GM13977 (cell line): ENCODE results near the gene COPA.
A peak's percentile ranks its signal among the peaks of the same experiment; 100 is the strongest.

Experiments
- DNase-seq: peaks from one replicate; pipeline ENCODE4 v3.0.0; 2012; ENCODE audit warnings: low spot score
- in situ Hi-C: fragments of 300-500 bp; cut with MboI; formaldehyde crosslinking; loops from one replicate; pipeline ENCODE4 v1.12.0; 2022; ENCODE audit warnings: low sequenced_read_pairs, low pct_unique_long_range_greater_than_20kb, mixed read lengths, inconsistent platforms; ENCODE audit not compliant: unreplicated experiment
- TF ChIP-seq, protein P1 (sequence below): IDR thresholded peaks from 2 replicates; pipeline ENCODE4 v1.5.1; 2012; ENCODE audit warnings: mild to moderate bottlenecking, control low read depth; ENCODE audit not compliant: insufficient read depth; ENCODE audit errors: extremely low read depth, missing control alignments

Gene COPA

DNA sequence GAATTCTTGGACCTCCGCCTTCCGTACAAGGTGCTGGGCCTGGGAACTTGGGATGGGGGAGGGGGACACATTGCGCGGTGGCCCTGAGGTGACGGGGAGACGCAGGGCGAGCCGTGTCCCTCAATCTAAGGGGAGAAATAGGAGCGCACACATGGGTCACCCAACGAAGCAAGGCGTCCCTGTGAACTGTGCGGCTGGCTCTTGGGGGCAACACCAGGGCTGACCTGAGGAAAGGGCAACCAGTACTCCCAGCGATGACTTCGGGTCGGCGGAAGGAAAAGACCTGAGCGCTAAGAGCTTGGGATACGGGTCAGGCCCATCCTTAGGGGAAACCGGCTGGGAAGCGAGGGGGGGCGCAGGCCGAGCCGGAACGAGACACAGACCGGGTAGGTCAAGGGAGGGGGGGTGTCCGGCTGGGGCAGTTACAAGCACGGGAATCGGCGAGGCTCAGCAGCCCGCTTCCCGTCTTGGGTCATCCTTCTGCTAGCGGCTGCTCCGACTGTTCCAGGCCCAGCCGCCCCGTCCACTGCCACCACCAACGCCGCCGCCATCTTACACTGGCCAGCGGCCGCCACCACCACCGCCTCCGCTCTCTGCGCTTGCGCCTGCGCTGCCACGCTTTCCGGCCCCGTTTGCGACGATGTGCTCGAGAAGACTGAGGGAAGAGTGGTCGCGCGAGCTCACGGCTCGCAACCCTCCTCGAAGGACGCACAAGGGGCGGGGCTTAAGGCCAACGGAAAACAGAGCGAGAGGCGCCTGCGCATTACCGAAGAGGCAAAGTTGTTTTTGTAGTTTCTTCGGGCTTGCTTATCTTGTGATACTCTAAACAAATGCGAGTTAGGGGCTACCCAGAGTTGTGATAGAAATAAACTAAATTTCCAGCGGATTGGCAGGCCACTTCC lies 80.9 kb downstream of the COPA start, which contains the start of gene DCAF8:
TSS of gene DCAF8 (minus strand) at position 657 of the 902 bp plus-strand sequence. CDS start 18,541 bp downstream, outside the sequence.
- in situ Hi-C loops = no loop called here
- TF ChIP-seq, protein P1, sequence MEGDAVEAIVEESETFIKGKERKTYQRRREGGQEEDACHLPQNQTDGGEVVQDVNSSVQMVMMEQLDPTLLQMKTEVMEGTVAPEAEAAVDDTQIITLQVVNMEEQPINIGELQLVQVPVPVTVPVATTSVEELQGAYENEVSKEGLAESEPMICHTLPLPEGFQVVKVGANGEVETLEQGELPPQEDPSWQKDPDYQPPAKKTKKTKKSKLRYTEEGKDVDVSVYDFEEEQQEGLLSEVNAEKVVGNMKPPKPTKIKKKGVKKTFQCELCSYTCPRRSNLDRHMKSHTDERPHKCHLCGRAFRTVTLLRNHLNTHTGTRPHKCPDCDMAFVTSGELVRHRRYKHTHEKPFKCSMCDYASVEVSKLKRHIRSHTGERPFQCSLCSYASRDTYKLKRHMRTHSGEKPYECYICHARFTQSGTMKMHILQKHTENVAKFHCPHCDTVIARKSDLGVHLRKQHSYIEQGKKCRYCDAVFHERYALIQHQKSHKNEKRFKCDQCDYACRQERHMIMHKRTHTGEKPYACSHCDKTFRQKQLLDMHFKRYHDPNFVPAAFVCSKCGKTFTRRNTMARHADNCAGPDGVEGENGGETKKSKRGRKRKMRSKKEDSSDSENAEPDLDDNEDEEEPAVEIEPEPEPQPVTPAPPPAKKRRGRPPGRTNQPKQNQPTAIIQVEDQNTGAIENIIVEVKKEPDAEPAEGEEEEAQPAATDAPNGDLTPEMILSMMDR = no peak
- DNase-seq = peak; percentile 94

DNA sequence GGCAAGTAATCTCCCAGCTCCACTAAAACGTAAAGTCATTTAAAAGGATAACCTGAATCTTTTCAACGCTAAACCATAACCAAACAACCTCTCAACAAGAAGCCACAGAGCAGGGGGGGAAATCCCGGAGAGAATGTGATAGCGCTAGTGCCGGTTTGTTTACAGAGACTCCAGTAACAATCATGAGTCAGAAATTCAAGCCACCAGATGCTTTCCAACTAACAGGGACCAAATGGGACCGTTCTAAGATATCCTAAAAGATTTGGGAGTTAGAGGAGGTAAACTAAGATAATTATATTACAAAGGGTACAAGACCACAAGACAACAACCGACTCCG lies 81.5 kb downstream of the COPA start:
- in situ Hi-C loops = no loop called here
- peak; percentile 73 for DNase-seq
- TF ChIP-seq, protein P1 = no peak

DNA sequence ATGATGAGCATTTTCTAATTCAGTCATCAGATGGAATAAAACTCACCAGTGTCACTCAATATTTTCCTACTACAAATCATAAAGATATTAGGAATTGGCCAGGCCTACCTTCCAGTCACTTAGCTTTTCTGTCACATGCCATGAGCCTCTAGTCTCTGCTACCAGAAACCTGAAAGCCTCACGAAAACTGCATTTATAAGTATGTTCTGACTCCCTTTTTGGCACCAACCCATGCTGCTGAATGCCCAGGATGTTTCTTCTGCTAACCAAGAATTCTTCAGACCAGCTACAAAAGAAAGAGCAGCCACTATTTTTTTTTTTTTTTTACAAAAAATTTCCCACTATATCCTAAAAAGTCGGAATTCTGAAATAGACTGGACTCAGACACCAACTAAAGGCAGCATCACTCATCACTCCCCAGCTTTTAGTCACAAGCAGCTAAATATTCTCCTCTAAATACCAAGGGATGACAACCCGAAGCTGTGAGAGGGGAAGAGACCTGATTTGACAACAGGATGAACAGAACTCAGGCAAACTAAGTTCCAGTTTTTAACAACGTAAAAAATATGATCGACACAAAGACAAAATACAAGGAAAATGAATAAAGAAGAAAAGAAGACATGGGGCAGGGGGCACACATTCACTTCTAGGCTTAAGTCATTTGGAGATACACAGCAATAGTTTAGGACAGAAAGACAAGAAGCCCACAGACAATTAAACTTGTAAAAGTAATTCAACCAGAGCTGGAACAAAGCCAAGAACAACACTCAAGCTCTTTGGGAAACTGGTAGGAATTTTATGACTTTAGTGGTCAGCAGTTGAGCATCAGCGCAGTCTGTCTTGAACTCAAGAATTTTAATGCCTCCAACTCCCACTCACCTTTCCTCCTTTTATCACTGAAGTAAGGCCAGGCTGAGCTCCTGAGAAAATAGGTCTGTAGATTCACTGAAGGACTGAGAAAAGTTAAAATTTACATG lies 82.4 kb downstream of the COPA start:
- DNase-seq = no peak
- in situ Hi-C loops = no loop called here
- TF ChIP-seq, protein P1 = no peak

DNA sequence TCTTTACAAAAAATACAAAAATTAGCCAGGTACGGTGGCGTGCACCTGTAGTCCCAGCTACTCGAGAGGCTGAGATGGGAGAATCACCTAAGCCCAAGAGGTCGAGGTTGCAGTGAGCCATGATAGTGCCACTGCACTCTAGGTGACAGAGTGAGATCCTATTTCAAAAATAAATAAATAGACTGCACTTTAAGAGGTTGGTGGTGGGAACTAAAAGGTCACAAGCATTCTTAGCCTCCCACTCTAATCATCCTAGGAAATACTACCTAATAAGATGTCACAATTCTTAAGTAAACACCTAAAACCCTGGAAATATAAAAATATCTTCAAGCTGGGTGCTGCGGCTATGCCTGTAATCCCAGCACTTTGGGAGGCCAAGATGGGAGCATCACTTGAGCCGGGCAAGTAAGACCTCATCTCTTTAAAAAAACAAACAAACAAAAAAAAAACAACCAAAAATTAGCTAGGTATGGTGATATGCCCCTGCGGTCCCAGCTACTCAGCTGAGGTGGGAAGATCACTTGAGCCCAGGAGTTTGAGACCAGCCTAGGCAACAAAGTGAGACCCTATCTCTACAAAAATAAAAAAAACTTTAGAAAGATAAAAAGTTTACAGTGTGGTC lies 84.8 kb downstream of the COPA start:
- DNase-seq = no peak
- in situ Hi-C loops = no loop called here
- TF ChIP-seq, protein P1 = no peak

DNA sequence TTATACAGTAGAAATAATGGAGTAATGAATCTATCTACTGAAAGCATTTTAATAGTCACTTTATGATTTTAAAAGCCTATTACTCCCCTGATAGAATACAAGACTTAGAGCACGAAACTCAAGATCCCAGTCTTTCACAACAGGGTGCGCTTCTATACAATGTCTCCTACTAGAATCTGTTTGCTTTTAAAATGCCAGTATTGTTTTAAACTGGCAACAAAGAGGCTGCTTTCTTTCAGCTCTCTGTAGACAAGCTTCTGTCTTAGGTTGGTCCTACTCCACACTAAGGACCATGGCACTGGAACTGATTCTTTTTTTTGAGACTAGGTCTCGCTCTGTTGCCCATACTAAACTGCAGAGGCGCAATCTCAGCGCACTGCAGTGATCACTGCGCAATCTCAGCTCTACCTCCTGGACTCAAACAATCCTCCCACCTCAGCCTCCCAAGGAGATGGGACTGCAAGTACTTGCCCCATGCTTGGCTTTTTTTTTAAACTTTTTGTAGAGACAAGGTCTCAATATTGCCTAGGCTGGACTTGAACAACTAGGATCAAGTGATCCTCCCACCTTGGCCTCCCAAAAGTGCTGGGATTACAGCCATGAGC lies 85.5 kb downstream of the COPA start:
- in situ Hi-C loops = no loop called here
- TF ChIP-seq, protein P1 = no peak
- DNase-seq = no peak
